ENCODE measurements around the gene LRPAP1. TPM values are rescaled to one million over a fixed set of nuclear protein-coding genes. Genes with fewer than 3 reads are reported as not detected.

Gene LRPAP1
- total RNA-seq, 1 donor from 2014 or later, result 62.9 TPM

GRCh38 chr4:3476341-3476747 is 55.9 kb downstream of the LRPAP1 start:
- H3K4me3 Mint-ChIP-seq, result no peak overlapping the region
- no peaks in the 10 kb centered on the region for H3K36me3 Mint-ChIP-seq (ENCODE audit: low read depth)
- intact Hi-C loops (cut with micrococcal nuclease), result no loop called here
- H3K4me1 Mint-ChIP-seq, result peaks cover 11% of the 10 kb centered on the region
- ATAC-seq (ENCODE audit: low read depth) (no peak), DNase-seq (no peak)
- H3K27me3 Mint-ChIP-seq, result peaks cover 4% of the 10 kb centered on the region
- no peak overlapping the region for H3K27ac Mint-ChIP-seq
- TF ChIP-seq CTCF (IDR thresholded peaks at IDR 0.05), result no peak
- ChIA-PET POLR2A (no interaction called here), CTCF (no interaction called here)
- H3K9me3 Mint-ChIP-seq, result no peaks in the 10 kb centered on the region

GRCh38 chr4:3475713-3476260 is 56.4 kb downstream of the LRPAP1 start:
- ChIA-PET CTCF (no interaction called here), POLR2A (no interaction called here)
- DNase-seq (no peak), ATAC-seq (ENCODE audit: low read depth) (no peak)
- Mint-ChIP-seq H3K27ac (no peak overlapping the region), H3K4me3 (no peak overlapping the region), H3K36me3 (ENCODE audit: low read depth) (no peaks in the 10 kb centered on the region), H3K27me3 (peaks cover 6% of the 10 kb centered on the region), H3K4me1 (peaks cover 5% of the 10 kb centered on the region), H3K9me3 (no peaks in the 10 kb centered on the region)
- TF ChIP-seq CTCF (IDR thresholded peaks at IDR 0.05), result no peak
- intact Hi-C loops (cut with micrococcal nuclease), result no loop called here

GRCh38 chr4:3475041-3475712 is 57.0 kb downstream of the LRPAP1 start:
- Mint-ChIP-seq H3K4me1 (no peaks in the 10 kb centered on the region), H3K27me3 (peaks cover 8% of the 10 kb centered on the region), H3K4me3 (no peak overlapping the region), H3K9me3 (no peaks in the 10 kb centered on the region), H3K36me3 (ENCODE audit: low read depth) (no peaks in the 10 kb centered on the region), H3K27ac (no peak overlapping the region)
- no peak for TF ChIP-seq CTCF (IDR thresholded peaks at IDR 0.05)
- ATAC-seq (ENCODE audit: low read depth) (no peak), DNase-seq (no peak)
- intact Hi-C loops (cut with micrococcal nuclease), result no loop called here
- CTCF ChIA-PET, result no interaction called here
- POLR2A ChIA-PET, result no interaction called here

GRCh38 chr4:3473996-3474765 is 58.0 kb downstream of the LRPAP1 start:
- POLR2A ChIA-PET, result no interaction called here
- CTCF ChIA-PET, result no interaction called here
- Mint-ChIP-seq H3K9me3 (no peaks in the 10 kb centered on the region), H3K4me3 (no peak overlapping the region), H3K4me1 (no peaks in the 10 kb centered on the region), H3K27me3 (peaks cover 8% of the 10 kb centered on the region), H3K27ac (no peak overlapping the region), H3K36me3 (ENCODE audit: low read depth) (no peaks in the 10 kb centered on the region)
- TF ChIP-seq CTCF (IDR thresholded peaks at IDR 0.05), result no peak
- ATAC-seq (ENCODE audit: low read depth) (no peak), DNase-seq (no peak)
- intact Hi-C loops (cut with micrococcal nuclease), result no loop called here

- intact Hi-C loops (cut with micrococcal nuclease), result no loop called here
- Mint-ChIP-seq H3K27me3 (peaks cover 8% of the 10 kb centered on the region), H3K36me3 (ENCODE audit: low read depth) (no peaks in the 10 kb centered on the region), H3K4me1 (no peaks in the 10 kb centered on the region), H3K9me3 (no peaks in the 10 kb centered on the region), H3K27ac (no peak overlapping the region), H3K4me3 (no peak overlapping the region)
- POLR2A ChIA-PET, result no interaction called here
- CTCF ChIA-PET, result no interaction called here
- no peak for TF ChIP-seq CTCF (IDR thresholded peaks at IDR 0.05)
- no peak for DNase-seq
- ATAC-seq (ENCODE audit: low read depth), result no peak
These were observed 58.9 kb downstream of the LRPAP1 start for GRCh38 chr4:3473181-3473950.
